Activated CD4-positive, alpha-beta memory T cell treated with anti-CD3 and anti-CD28 coated beads, Interleukin-2, amount 10 ng/mL, durations not matched to agents 7 days and 5 days (primary cell): ENCODE results near the gene HMG20A. TPM values are rescaled to one million over a fixed set of nuclear protein-coding genes. Genes with fewer than 3 reads are reported as not detected.

Experiments
- CTCF ChIA-PET: fragments of 350-600 bp; sonication (Branson Sonifier 250); formaldehyde crosslinking; loops from one replicate; lab custom pipeline; 2021; ENCODE audit warnings: antibody characterized with exemption, inconsistent platforms; lab: Charles Lee
- POLR2A ChIA-PET: fragments of 350-600 bp; sonication (Branson Sonifier 250); formaldehyde crosslinking; loops from one replicate; lab custom pipeline; 2021; ENCODE audit warnings: antibody characterized with exemption; lab: Charles Lee
- DNase-seq: peaks from one replicate; pipeline ENCODE4 v3.0.0-alpha.2; 2020
- H3K27ac Mint-ChIP-seq: one replicate; pipeline ENCODE4 v1.8.0; 2021; ENCODE audit warnings: mild to moderate bottlenecking, mixed read lengths
- H3K27me3 Mint-ChIP-seq: one replicate; pipeline ENCODE4 v1.8.0; 2021; ENCODE audit warnings: mixed read lengths
- H3K36me3 Mint-ChIP-seq: one replicate; pipeline ENCODE4 v1.8.0; 2021; ENCODE audit warnings: low read depth, mixed read lengths
- H3K4me1 Mint-ChIP-seq: one replicate; pipeline ENCODE4 v1.8.0; 2021; ENCODE audit warnings: mixed read lengths
- H3K4me3 Mint-ChIP-seq: one replicate; pipeline ENCODE4 v1.8.0; 2021; ENCODE audit warnings: mild to moderate bottlenecking, mixed read lengths
- H3K9me3 Mint-ChIP-seq: one replicate; pipeline ENCODE4 v1.8.0; 2021; ENCODE audit warnings: mixed read lengths
- total RNA-seq, 2 experiments: library from RNA; stranded (reverse); gene quantifications; one replicate each; pipeline ENCODE4 v1.2.3, GENCODE V29; 2021

HMG20A gene
- total RNA-seq, 2 experiments from 2014 or later: 44.0 to 45.1 TPM

DNA sequence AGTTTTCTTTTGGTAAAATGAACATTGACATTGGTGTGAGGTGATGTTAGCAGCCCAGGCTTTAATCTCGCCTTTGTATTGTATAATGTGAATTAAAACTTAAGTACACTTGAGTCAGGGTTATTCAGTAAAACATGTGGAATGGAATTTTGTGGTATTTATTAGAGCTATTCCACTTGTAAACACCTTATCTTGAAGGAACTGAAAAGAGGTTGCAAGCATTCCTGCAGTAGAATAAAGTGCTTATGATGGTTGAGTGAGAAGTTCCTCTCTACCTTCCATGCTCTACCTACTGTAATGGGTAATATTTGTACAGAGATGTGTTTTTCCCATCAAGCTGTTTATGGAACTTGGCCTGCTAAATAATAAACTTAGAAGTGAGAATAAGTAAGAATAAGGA lies 36.1 kb downstream of the HMG20A start:
- H3K4me3 Mint-ChIP-seq: no peak overlapping the region
- peaks cover 18% of the 10 kb centered on the region for H3K4me1 Mint-ChIP-seq
- ChIA-PET CTCF (interaction anchor here (0.8 kb wide), 1 partner anchor 12 kb away, joined by 3 read pairs; no protein-coding TSS in a partner anchor), POLR2A (interaction anchor here (1.0 kb wide), 1 partner anchor 86 kb away, joined by 3 read pairs; no protein-coding TSS in a partner anchor)
- H3K27me3 Mint-ChIP-seq: no peaks in the 10 kb centered on the region
- H3K36me3 Mint-ChIP-seq: peaks cover 19% of the 10 kb centered on the region
- H3K27ac Mint-ChIP-seq: no peak overlapping the region
- no peak for DNase-seq
- H3K9me3 Mint-ChIP-seq: no peaks in the 10 kb centered on the region

DNA sequence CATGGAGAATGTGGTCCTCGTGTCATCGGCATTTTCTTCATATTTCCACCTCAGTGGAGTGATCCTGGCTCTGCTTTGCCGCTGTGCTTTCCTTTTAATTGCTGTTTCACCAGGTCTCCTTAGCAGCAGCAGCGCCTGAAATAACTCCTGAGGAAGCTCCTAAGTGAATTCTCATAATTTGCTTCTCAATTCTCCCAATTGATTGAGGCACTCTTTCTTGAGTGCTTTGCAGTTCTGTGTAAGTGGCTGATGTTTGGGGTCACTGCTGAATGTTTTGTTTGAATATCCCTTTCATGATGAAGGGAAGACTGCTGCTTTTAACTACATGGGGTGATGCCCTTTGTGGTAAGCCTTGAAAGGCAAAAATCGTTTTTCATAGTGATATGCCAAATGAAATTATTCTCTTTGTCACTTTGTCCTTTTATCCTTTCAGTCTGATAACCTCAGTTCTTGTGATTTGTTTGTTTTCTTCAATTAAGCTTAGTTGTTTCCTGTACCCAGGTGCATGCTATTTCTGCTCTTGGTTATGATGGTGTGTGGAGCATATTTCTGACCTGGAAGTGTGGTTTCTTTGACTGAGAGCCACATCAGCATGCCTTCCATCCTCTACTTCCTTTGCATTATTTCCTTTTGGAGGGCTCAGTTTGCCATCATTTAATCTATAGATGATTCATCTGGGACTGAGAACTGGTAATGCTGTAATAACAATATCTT lies 36.7 kb downstream of the HMG20A start:
- Mint-ChIP-seq H3K27me3 (no peaks in the 10 kb centered on the region), H3K27ac (no peak overlapping the region), H3K4me3 (no peak overlapping the region), H3K9me3 (no peaks in the 10 kb centered on the region), H3K36me3 (peaks cover 19% of the 10 kb centered on the region), H3K4me1 (peaks cover 18% of the 10 kb centered on the region)
- ChIA-PET CTCF (interaction anchor here (0.8 kb wide), 1 partner anchor 13 kb away, joined by 3 read pairs; no protein-coding TSS in a partner anchor), POLR2A (interaction anchor here (0.7 to 1.0 kb wide), 2 partner anchors 11 to 86 kb away, joined by 3 read pairs; no protein-coding TSS in a partner anchor)
- DNase-seq: no peak

DNA sequence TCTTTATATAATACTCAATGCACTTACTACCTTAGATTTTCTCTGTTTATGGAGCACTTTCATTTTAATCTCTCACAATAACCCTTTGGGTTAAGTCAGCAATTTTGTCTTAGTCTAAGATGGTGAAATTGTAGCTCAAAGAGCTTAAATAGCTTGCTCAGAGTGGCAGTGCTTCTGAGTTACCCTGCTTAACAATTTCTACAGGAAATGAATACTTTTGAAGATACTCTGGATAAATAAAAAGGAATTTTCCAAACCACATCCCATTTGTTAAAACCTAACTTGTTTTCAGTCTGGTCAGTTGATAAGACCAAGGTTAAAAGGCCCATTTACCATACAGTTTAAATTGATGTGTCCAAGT lies 37.2 kb downstream of the HMG20A start:
- no peak for DNase-seq
- Mint-ChIP-seq H3K27ac (no peak overlapping the region), H3K9me3 (no peaks in the 10 kb centered on the region), H3K4me3 (no peak overlapping the region), H3K27me3 (no peaks in the 10 kb centered on the region), H3K36me3 (peaks cover 19% of the 10 kb centered on the region), H3K4me1 (peaks cover 18% of the 10 kb centered on the region)
- ChIA-PET POLR2A (no interaction called here), CTCF (interaction anchor here (1.3 kb wide), 1 partner anchor 85 kb away, joined by 4 read pairs; no protein-coding TSS in a partner anchor)

GRCh38 chr15:77459031-77459430 lies 38.3 kb downstream of the HMG20A start:
- no peaks in the 10 kb centered on the region for H3K9me3 Mint-ChIP-seq
- H3K27me3 Mint-ChIP-seq: no peaks in the 10 kb centered on the region
- CTCF ChIA-PET: interaction anchor here (1.3 kb wide), 1 partner anchor 84 kb away, joined by 4 read pairs; no protein-coding TSS in a partner anchor
- POLR2A ChIA-PET: no interaction called here
- no peak overlapping the region for H3K27ac Mint-ChIP-seq
- no peak for DNase-seq
- peaks cover 18% of the 10 kb centered on the region for H3K4me1 Mint-ChIP-seq
- H3K36me3 Mint-ChIP-seq: peaks cover 19% of the 10 kb centered on the region
- H3K4me3 Mint-ChIP-seq: no peak overlapping the region

- CTCF ChIA-PET: no interaction called here
- Mint-ChIP-seq H3K36me3 (peaks cover 20% of the 10 kb centered on the region), H3K27me3 (no peaks in the 10 kb centered on the region), H3K9me3 (no peaks in the 10 kb centered on the region), H3K27ac (no peak overlapping the region), H3K4me1 (peaks cover 13% of the 10 kb centered on the region), H3K4me3 (no peak overlapping the region)
- no peak for DNase-seq
- POLR2A ChIA-PET: no interaction called here
These were observed 40.8 kb downstream of the HMG20A start for GRCh38 chr15:77461486-77461885.

DNA sequence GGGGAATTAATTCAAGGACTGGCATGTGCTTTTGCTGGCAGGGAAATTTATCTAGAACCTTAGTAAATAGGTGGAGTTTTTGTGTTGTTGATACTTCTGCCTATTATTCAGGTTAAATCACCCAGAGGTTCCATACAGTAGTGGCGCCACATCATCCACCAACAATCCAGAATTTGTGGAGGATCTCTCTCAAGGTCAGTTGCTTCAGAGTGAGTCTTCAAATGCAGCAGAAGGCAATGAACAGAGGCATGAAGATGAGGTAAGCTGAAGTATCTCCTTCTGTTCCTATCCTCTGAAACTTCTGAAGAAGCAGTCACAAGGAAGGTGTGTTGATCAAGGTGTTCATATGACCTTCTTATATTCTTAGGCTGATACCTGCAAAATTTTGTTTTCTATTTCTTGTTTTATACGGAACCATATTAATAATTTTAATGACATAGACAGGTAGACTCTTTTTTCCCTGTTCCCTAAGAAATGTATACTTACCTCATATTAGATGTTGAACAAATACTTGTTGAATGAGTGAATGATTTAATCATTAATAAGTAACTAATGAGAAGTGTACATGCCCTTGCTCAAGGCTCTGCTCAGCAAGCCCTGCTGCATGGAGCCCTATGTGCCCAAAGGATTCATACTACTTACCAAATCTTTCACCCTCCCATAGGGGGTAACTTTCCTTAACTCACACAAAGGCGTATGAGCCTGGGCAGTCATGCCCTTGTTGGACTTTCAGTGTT lies 43.6 kb downstream of the HMG20A start:
- Mint-ChIP-seq H3K36me3 (peaks cover 26% of the 10 kb centered on the region), H3K4me3 (no peak overlapping the region), H3K27me3 (no peaks in the 10 kb centered on the region), H3K27ac (no peak overlapping the region), H3K9me3 (no peaks in the 10 kb centered on the region), H3K4me1 (no peaks in the 10 kb centered on the region)
- no peak for DNase-seq
- ChIA-PET POLR2A (no interaction called here), CTCF (no interaction called here)

DNA sequence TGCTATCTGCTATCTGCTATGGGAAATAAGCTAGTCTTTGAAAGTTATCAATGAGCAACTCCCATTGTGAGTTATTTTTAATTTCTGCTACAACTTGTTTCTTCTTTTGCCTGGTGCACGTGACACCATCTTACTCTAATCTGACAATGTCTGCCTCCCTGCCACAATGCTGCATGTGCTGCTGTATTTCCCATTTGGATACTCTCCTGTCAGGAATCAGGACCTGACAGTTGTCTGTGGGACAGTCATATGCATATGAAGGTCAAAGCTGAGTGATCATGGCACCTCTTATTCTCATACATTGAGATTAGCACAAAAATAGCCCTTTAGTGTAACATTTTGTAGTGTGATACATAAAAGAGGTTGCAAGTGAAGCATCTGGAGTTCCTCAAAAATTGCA lies 45.8 kb downstream of the HMG20A start:
- no peaks in the 10 kb centered on the region for H3K9me3 Mint-ChIP-seq
- H3K27ac Mint-ChIP-seq: no peak overlapping the region
- no peak overlapping the region for H3K4me3 Mint-ChIP-seq
- no peak for DNase-seq
- no peaks in the 10 kb centered on the region for H3K4me1 Mint-ChIP-seq
- POLR2A ChIA-PET: no interaction called here
- CTCF ChIA-PET: interaction anchor here (0.9 kb wide), 1 partner anchor 280 kb away, joined by 3 read pairs; no protein-coding TSS in a partner anchor
- H3K36me3 Mint-ChIP-seq: peaks cover 16% of the 10 kb centered on the region
- H3K27me3 Mint-ChIP-seq: no peaks in the 10 kb centered on the region

DNA sequence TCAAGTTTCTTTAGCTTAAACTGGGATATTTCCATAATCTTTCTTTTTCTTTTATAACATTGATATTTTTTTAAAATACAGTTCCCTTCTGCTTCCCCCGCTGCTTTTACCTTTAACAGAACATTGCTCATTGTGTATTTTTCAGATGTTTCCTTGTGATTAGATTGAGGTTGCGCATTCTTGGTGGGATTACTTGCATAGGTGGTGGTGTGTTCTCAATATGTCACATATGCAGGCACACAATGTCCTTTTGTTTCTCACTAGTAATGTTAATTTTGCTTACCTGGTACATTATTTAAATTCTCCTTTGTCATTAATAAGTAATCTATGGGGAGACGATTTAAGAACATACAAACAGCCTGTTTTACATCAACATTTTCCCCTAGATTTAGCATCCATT lies 48.2 kb downstream of the HMG20A start:
- POLR2A ChIA-PET: no interaction called here
- no peaks in the 10 kb centered on the region for H3K27me3 Mint-ChIP-seq
- H3K9me3 Mint-ChIP-seq: no peaks in the 10 kb centered on the region

GRCh38 chr15:77470235-77470634 lies 49.5 kb downstream of the HMG20A start:
- Mint-ChIP-seq H3K4me1 (no peaks in the 10 kb centered on the region), H3K9me3 (no peaks in the 10 kb centered on the region), H3K4me3 (no peak overlapping the region), H3K27me3 (no peaks in the 10 kb centered on the region), H3K36me3 (peaks cover 31% of the 10 kb centered on the region), H3K27ac (no peak overlapping the region)
- ChIA-PET CTCF (no interaction called here), POLR2A (no interaction called here)
- no peak for DNase-seq

More for the DNA sequence above, 48.2 kb downstream of the HMG20A start:
- CTCF ChIA-PET: no interaction called here
- Mint-ChIP-seq H3K27ac (no peak overlapping the region), H3K36me3 (peaks cover 31% of the 10 kb centered on the region), H3K4me3 (no peak overlapping the region), H3K4me1 (no peaks in the 10 kb centered on the region)
- no peak for DNase-seq

GRCh38 chr15:77473328-77473727 lies 52.6 kb downstream of the HMG20A start:
- Mint-ChIP-seq H3K27ac (no peak overlapping the region), H3K4me3 (no peak overlapping the region), H3K4me1 (no peaks in the 10 kb centered on the region), H3K9me3 (no peaks in the 10 kb centered on the region), H3K36me3 (peaks cover 32% of the 10 kb centered on the region), H3K27me3 (no peaks in the 10 kb centered on the region)
- DNase-seq: no peak
- ChIA-PET CTCF (no interaction called here), POLR2A (no interaction called here)

DNA sequence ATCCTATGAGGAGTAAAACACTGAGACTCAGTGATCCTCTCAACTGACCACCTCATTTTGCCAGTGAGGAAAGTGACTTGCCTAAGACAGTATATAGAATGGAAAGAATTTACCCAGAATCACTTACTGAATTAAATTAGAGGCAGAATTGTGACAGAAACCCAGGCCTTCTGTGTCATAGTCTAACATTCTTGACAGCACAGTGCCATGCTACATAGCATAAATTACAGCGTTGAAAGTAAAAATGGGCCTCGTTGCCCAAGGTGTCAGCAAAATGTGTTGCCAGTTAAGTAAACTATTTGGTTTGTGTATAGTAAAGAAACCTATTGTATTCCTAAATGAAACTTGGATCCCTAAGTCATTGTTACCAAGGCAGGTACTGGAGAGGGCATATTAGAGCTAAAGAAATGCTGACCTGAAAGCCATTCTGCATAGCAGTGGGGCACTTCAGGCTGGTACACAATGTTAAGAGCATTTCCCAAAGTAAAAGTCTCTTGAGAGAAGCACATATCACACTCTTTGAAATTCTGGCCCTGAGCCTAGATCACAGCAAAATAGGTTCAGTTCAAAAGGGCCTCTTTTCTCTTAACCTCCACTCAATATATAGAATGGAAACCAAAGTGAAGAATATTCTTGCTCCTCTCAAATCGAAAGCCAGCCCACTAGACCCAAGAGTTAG lies 53.8 kb downstream of the HMG20A start:
- H3K4me1 Mint-ChIP-seq: peaks cover 7% of the 10 kb centered on the region
- DNase-seq: no peak
- CTCF ChIA-PET: no interaction called here
- peaks cover 38% of the 10 kb centered on the region for H3K36me3 Mint-ChIP-seq
- POLR2A ChIA-PET: no interaction called here
- no peaks in the 10 kb centered on the region for H3K27me3 Mint-ChIP-seq
- H3K27ac Mint-ChIP-seq: no peak overlapping the region
- no peak overlapping the region for H3K4me3 Mint-ChIP-seq
- H3K9me3 Mint-ChIP-seq: no peaks in the 10 kb centered on the region

- CTCF ChIA-PET: no interaction called here
- no peaks in the 10 kb centered on the region for H3K27me3 Mint-ChIP-seq
These were observed 54.3 kb downstream of the HMG20A start for GRCh38 chr15:77475001-77475400.

DNA sequence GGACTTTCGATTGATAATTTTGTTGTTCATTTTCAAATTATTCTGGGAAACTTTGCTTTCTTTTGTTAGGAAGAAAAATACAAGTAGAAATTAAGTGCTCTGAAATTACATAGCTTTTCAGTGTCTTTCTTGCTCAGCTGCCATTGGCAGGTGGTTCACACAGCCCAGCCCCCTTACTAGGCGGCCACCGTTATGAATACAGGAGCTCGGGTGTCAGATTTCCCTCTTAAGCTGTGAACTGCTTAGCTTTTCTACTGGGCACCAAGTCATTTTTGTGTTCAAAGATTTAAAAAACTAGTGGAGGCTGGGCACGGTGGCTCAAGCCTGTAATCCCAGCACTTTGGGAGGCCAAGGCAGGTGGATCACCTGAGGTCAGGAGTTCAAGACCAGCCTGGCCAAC lies 55.2 kb downstream of the HMG20A start:
- Mint-ChIP-seq H3K36me3 (peaks cover 41% of the 10 kb centered on the region), H3K4me3 (no peak overlapping the region), H3K27ac (no peak overlapping the region), H3K9me3 (no peaks in the 10 kb centered on the region), H3K4me1 (peaks cover 7% of the 10 kb centered on the region), H3K27me3 (no peaks in the 10 kb centered on the region)
- DNase-seq: no peak
- CTCF ChIA-PET: no interaction called here
- POLR2A ChIA-PET: no interaction called here

More at GRCh38 chr15:77475001-77475400, 54.3 kb downstream of the HMG20A start:
- DNase-seq: no peak
- Mint-ChIP-seq H3K36me3 (peaks cover 41% of the 10 kb centered on the region), H3K4me3 (no peak overlapping the region), H3K27ac (no peak overlapping the region), H3K9me3 (no peaks in the 10 kb centered on the region), H3K4me1 (peaks cover 7% of the 10 kb centered on the region)
- POLR2A ChIA-PET: interaction anchor here (0.6 kb wide), 1 partner anchor 393 kb away, joined by 3 read pairs; no protein-coding TSS in a partner anchor
